Renal pelvis (tissue), 4 donors: ENCODE results near the gene MAMDC4. TPM values are rescaled to one million over a fixed set of nuclear protein-coding genes. Genes with fewer than 3 reads are reported as not detected.

Source experiments
- DNase-seq: peaks from one replicate; pipeline ENCODE4 v3.0.0-alpha.2; 2013
- polyA plus RNA-seq, 3 donors: library from polyadenylated mRNA; unstranded; fragments of 120-200 nt; gene quantifications; one replicate each; pipeline ENCODE4 v1.2.1, GENCODE V29; 2013; ENCODE audit not compliant: insufficient read length in 3 of 3

Gene MAMDC4
- polyA plus RNA-seq, 3 donors, result 9.5 to 11.6 (median 10.0) TPM

GRCh38 chr9:136847826-136848392 lies 4.2 kb upstream of the MAMDC4 start:
- peak; percentile 46 for DNase-seq

GRCh38 chr9:136848393-136849037 lies 3.6 kb upstream of the MAMDC4 start:
- DNase-seq, result peak; percentile 37

GRCh38 chr9:136849038-136849959 lies 2.8 kb upstream of the MAMDC4 start, which contains the start of gene PHPT1:
Gene PHPT1 (plus strand): TSS chr9:136849409. CDS start chr9:136849431, 22 bp downstream.
- DNase-seq, result peak; percentile 98

GRCh38 chr9:136849960-136850865 lies 1.9 kb upstream of the MAMDC4 start:
- DNase-seq, result no peak

GRCh38 chr9:136850866-136851775 lies 1.0 kb upstream of the MAMDC4 start:
- DNase-seq, result no peak

- DNase-seq, result no peak
Measured at GRCh38 chr9:136852664-136853595, 784 bp downstream of the MAMDC4 start.

GRCh38 chr9:136853596-136854112 lies 1.5 kb downstream of the MAMDC4 start:
- DNase-seq, result no peak

GRCh38 chr9:136854113-136854841 lies 2.1 kb downstream of the MAMDC4 start:
- DNase-seq, result no peak

GRCh38 chr9:136854842-136855460 lies 2.8 kb downstream of the MAMDC4 start:
- no peak for DNase-seq

- DNase-seq, result no peak
Measured at GRCh38 chr9:136855461-136856078, 3.4 kb downstream of the MAMDC4 start.

GRCh38 chr9:136856079-136856476 lies 3.9 kb downstream of the MAMDC4 start:
- DNase-seq, result no peak

GRCh38 chr9:136856541-136857141 lies 4.5 kb downstream of the MAMDC4 start:
- DNase-seq, result no peak

- DNase-seq, result no peak
Measured at GRCh38 chr9:136857166-136857565, 5.0 kb downstream of the MAMDC4 start.

- DNase-seq, result no peak
Measured at GRCh38 chr9:136857581-136858412, 5.7 kb downstream of the MAMDC4 start.

GRCh38 chr9:136858452-136858843 lies 6.3 kb downstream of the MAMDC4 start:
- DNase-seq, result no peak
